Neuronal stem cell (in vitro differentiated cells): ENCODE data around the gene BHLHE40.

Experiments used
- DNase-seq: peaks from one replicate; pipeline ENCODE4 v3.0.0-alpha.2; 2013; ENCODE audit warnings: low spot score
- H2AFZ ChIP-seq: one replicate; pipeline ENCODE4 v1.6.1; 2013; ENCODE audit warnings: mild to moderate bottlenecking, low read length, inconsistent platforms
- H2AK5ac ChIP-seq: 2 replicates; pipeline ENCODE4 v1.6.1; 2013; ENCODE audit warnings: low read depth, mild to moderate bottlenecking, inconsistent platforms, low read length, moderate library complexity, mixed read lengths
- H2BK120ac ChIP-seq: 2 replicates; pipeline ENCODE4 v1.6.1; 2013; ENCODE audit warnings: low read depth, mild to moderate bottlenecking, inconsistent platforms, low read length, moderate library complexity, mixed read lengths
- H2BK12ac ChIP-seq: one replicate; pipeline ENCODE4 v1.6.1; 2013; ENCODE audit warnings: low read length, inconsistent platforms
- H2BK15ac ChIP-seq: 2 replicates; pipeline ENCODE4 v1.6.1; 2013; ENCODE audit warnings: mild to moderate bottlenecking, low read length, inconsistent platforms, mixed read lengths
- H2BK5ac ChIP-seq: one replicate; pipeline ENCODE4 v1.6.1; 2013; ENCODE audit warnings: inconsistent platforms, mild to moderate bottlenecking, low read length, moderate library complexity
- H3K14ac ChIP-seq: one replicate; pipeline ENCODE4 v1.6.1; 2013; ENCODE audit warnings: low read length, inconsistent platforms
- H3K18ac ChIP-seq: 2 replicates; pipeline ENCODE4 v1.6.1; 2013; ENCODE audit warnings: low read length, inconsistent platforms
- H3K23ac ChIP-seq: 2 replicates; pipeline ENCODE4 v1.6.1; 2013; ENCODE audit warnings: low read depth, mild to moderate bottlenecking, mixed read lengths, low read length, inconsistent platforms; ENCODE audit not compliant: poor library complexity
- H3K27ac ChIP-seq: replicated peaks from 3 replicates; pipeline ENCODE4 v1.5.1; 2013; ENCODE audit warnings: low read length, inconsistent platforms
- H3K27me3 ChIP-seq, 3 experiments: 2 replicates each; pipeline ENCODE4 v1.6.1; 2013; ENCODE audit warnings: low read length in 3 of 3, mild to moderate bottlenecking in 2 of 3, inconsistent platforms in 1 of 3, low read depth in 1 of 3, mixed read lengths in 1 of 3, moderate library complexity in 1 of 3; ENCODE audit not compliant: control insufficient read depth in 3 of 3, insufficient read depth in 3 of 3
- H3K36me3 ChIP-seq, 2 donors: replicated peaks in 1 of 2; 2 replicates each; pipeline ENCODE4 v1.6.1; 2013; ENCODE audit warnings: low read length in 2 of 2; ENCODE audit not compliant: control insufficient read depth in 2 of 2, insufficient read depth in 2 of 2
- H3K4ac ChIP-seq: 2 replicates; pipeline ENCODE4 v1.6.1; 2013; ENCODE audit warnings: inconsistent platforms, mild to moderate bottlenecking, low read length, moderate library complexity
- H3K4me1 ChIP-seq, 2 donors: 1 replicate in 1 of 2; 2 replicates in 1 of 2; pipeline ENCODE4 v1.6.1; 2013; ENCODE audit warnings: low read length in 2 of 2, low read depth in 1 of 2; ENCODE audit not compliant: control insufficient read depth in 2 of 2, insufficient read depth in 1 of 2
- H3K4me2 ChIP-seq: one replicate; pipeline ENCODE4 v1.6.1; 2013; ENCODE audit warnings: mild to moderate bottlenecking, low read length, inconsistent platforms; ENCODE audit not compliant: insufficient read depth, poor library complexity, severe bottlenecking
- H3K4me3 ChIP-seq, 2 donors: 2 replicates each; pipeline ENCODE4 v1.5.1; 2013; ENCODE audit warnings: low read length in 2 of 2, mild to moderate bottlenecking in 2 of 2, inconsistent platforms in 1 of 2, moderate library complexity in 1 of 2
- H3K79me1 ChIP-seq: one replicate; pipeline ENCODE4 v1.6.1; 2013; ENCODE audit warnings: low read depth, mild to moderate bottlenecking, inconsistent platforms, low read length, moderate library complexity
- H3K9ac ChIP-seq: one replicate; pipeline ENCODE4 v1.6.1; 2013; ENCODE audit warnings: mild to moderate bottlenecking, low read depth, low read length, inconsistent platforms; ENCODE audit not compliant: poor library complexity
- H3K9me3 ChIP-seq, 2 donors: replicated peaks in 1 of 2; 2 replicates each; pipeline versions ENCODE3 to v1.6.1; 2013; ENCODE audit warnings: low read length in 2 of 2, mild to moderate bottlenecking in 2 of 2, inconsistent platforms in 1 of 2, low read depth in 1 of 2, mixed read lengths in 1 of 2, moderate library complexity in 1 of 2; ENCODE audit not compliant: control insufficient read depth in 2 of 2, insufficient read depth in 1 of 2
- H4K8ac ChIP-seq: one replicate; pipeline ENCODE4 v1.6.1; 2013; ENCODE audit warnings: low read depth, mild to moderate bottlenecking, inconsistent platforms, low read length, moderate library complexity
- H4K91ac ChIP-seq: one replicate; pipeline ENCODE4 v1.6.1; 2013; ENCODE audit warnings: low read length, low read depth, mild to moderate bottlenecking, inconsistent platforms; ENCODE audit not compliant: poor library complexity
- WGBS, 2 donors: extraction: QIAGEN DNeasy Blood & Tissue Kit; methylation state at CpG; one replicate each; pipeline ENCODE4 v1.1.7; 2013; ENCODE audit warnings: missing lambda C conversion rate in 2 of 2, mixed read lengths in 1 of 2; ENCODE audit not compliant: insufficient read length in 2 of 2, insufficient replicate concordance in 1 of 2; ENCODE audit errors: extremely low coverage in 2 of 2; 5-methylcytosine and 5-hydroxymethylcytosine counted together

Gene BHLHE40

DNA sequence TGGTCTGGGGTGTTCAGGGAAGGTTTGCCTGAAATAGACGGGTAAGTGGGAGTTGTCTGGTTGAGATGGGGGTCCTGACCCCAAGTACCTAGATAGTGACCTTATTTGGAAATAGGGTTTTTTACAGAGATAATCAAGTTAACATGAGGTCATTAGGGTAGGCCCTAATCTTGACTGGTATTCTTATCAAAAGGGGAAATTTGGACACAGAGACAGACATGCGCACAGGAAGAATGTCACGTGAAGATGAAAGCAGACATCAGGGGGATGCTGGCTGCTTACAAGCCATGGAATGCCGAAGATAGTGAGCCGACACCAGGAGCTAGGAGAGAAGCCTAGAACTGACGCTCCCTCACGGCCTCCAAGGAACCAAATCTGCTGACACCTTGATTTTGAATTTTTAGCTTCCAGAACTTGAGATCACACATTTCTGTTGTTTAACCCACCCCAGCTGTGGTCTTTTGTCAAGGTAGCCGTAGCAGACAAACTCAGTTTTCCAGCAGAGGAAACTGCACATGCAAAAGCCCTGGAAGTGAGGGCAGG, 17.1 kb downstream of the BHLHE40 start:
- H4K91ac ChIP-seq: no peak overlapping the region
- no peak overlapping the region for H3K18ac ChIP-seq
- peaks cover 0 to 8% (median 0%) of the 10 kb centered on the region in 3 experiments for H3K27me3 ChIP-seq
- no peak overlapping the region for H2AK5ac ChIP-seq
- H3K23ac ChIP-seq: no peak overlapping the region
- H2BK15ac ChIP-seq: no peak overlapping the region
- H4K8ac ChIP-seq: no peak overlapping the region
- H2BK5ac ChIP-seq: no peak overlapping the region
- no peak overlapping the region for H3K4ac ChIP-seq
- H3K27ac ChIP-seq: no peak overlapping the region
- no peaks in the 10 kb centered on the region for H3K36me3 ChIP-seq
- no peak overlapping the region for H3K4me2 ChIP-seq
- H2AFZ ChIP-seq: peak overlapping the region; percentile 33
- no peak for DNase-seq
- H3K9ac ChIP-seq: no peak overlapping the region
- no peaks in the 10 kb centered on the region for H3K9me3 ChIP-seq
- H3K4me3 ChIP-seq: no peak overlapping the region
- H2BK120ac ChIP-seq: no peak overlapping the region
- H2BK12ac ChIP-seq: no peak overlapping the region
- H3K79me1 ChIP-seq: no peaks in the 10 kb centered on the region
- no CpG with 5 or more reads among the region's 8 CpGs for WGBS, 2 donors
- H3K14ac ChIP-seq: no peak overlapping the region
- H3K4me1 ChIP-seq: peaks cover 0 to 4% of the 10 kb centered on the region in 2 donors

DNA sequence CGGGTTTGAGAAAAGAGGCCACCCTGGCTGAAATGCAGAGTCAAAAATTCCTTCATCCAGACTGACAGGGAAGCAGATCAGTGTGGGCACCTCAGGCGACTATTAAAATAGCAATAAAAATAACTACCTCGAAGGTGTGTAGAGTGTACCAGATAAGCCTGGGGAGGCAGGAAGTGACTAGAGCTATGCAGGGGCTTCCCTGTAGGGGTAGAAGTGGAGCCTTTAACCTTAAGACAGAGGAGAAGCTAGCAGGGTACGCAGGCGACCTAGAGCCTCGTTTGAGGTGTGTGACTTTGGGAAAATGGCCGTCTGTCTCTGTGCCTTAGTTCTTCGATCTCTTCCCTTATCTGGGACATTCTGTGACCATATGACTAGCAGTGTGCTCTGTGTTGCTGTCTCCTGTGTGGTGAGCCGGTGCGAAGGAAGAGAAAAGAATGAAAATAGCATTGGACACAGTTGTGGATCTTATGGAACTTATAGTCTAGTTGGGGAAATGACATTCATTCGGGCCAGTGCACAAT, 17.6 kb downstream of the BHLHE40 start:
- Histone ChIP-seq H3K9ac (no peak overlapping the region), H3K4me1 (peaks cover 0 to 4% of the 10 kb centered on the region in 2 donors), H2AFZ (peak overlapping the region; percentile 33), H3K23ac (no peak overlapping the region), H2BK5ac (no peak overlapping the region), H4K8ac (no peak overlapping the region), H3K9me3 (no peaks in the 10 kb centered on the region), H2BK12ac (no peak overlapping the region), H3K4ac (no peak overlapping the region), H3K36me3 (no peaks in the 10 kb centered on the region), H4K91ac (no peak overlapping the region), H2BK120ac (no peak overlapping the region), H3K4me3 (no peak overlapping the region), H3K27ac (no peak overlapping the region), H2BK15ac (no peak overlapping the region), H3K18ac (no peak overlapping the region), H3K27me3 (peaks cover 0 to 9% (median 0%) of the 10 kb centered on the region in 3 experiments), H3K4me2 (no peak overlapping the region), H3K14ac (no peak overlapping the region), H3K79me1 (no peaks in the 10 kb centered on the region), H2AK5ac (no peak overlapping the region)
- no CpG with 5 or more reads among the region's 11 CpGs for WGBS, 2 donors
- no peak for DNase-seq

DNA sequence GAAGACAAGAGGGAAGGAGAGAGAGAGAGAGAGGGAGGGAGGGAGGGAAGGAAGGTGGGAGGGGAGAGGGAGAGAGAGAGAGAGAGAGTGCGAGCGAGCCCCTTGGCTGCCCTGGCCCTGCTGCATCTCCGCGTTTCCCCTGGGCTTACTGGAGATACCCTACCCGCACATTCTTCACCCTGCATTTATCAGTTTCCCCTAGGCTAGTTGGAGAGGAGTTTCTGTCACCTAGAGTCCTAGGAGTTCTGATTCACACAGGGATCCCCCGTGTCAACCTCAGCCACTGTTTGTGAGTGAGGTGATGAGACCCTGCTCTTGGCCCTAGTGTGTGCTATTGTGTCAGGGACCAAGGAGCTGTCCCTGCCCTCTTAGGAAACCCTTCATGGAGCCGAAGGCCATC, 18.7 kb downstream of the BHLHE40 start:
- Histone ChIP-seq H3K36me3 (no peaks in the 10 kb centered on the region), H3K4me1 (peaks cover 0 to 6% of the 10 kb centered on the region in 2 donors), H4K8ac (no peak overlapping the region), H3K27ac (no peak overlapping the region), H3K23ac (no peak overlapping the region), H3K18ac (no peak overlapping the region), H3K9me3 (no peaks in the 10 kb centered on the region), H3K27me3 (peaks cover 0 to 9% (median 0%) of the 10 kb centered on the region in 3 experiments), H3K4me2 (no peak overlapping the region), H3K9ac (no peak overlapping the region), H2AK5ac (no peak overlapping the region), H2AFZ (no peak overlapping the region), H2BK12ac (no peak overlapping the region), H3K4ac (no peak overlapping the region), H2BK5ac (no peak overlapping the region), H3K4me3 (no peak overlapping the region), H2BK120ac (no peak overlapping the region), H3K14ac (no peak overlapping the region), H4K91ac (no peak overlapping the region), H3K79me1 (no peaks in the 10 kb centered on the region), H2BK15ac (no peak overlapping the region)
- no CpG with 5 or more reads among the region's 7 CpGs for WGBS, 2 donors
- no peak for DNase-seq

DNA sequence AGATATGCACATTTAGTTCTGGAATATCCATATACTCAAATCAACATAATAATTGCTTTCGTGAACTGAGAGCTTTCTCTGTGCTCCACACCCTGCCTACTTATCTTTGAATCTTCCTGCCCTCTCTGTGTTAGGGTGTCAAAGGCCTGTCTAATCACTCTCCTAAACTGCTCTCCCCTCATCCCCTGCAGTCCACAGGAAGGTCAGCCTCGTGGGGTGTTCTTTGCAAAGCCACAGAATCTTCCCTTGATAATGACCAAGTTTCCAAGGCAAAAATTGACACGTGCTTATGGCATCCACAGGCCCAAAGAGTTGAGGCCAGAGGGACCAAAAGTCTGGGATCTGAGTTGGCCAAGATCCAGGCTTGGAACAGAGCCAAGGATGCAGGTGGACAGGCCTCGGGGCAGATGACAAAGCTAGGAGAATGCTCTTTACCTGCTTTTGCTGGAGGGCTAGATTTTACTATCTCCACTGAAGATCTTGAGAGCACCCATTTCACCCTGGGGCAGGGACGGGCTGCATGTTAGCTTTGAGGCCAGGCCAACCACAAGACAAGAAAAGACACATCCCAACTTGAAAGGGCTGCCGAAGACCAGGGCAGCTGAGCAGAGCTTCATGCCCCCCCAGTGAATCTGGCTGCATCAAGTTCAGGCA, 20.4 kb downstream of the BHLHE40 start:
- no peak overlapping the region for H3K4me3 ChIP-seq
- no peak overlapping the region for H2AFZ ChIP-seq
- H3K4ac ChIP-seq: no peak overlapping the region
- H2BK120ac ChIP-seq: no peak overlapping the region
- no peak overlapping the region for H2BK5ac ChIP-seq
- no peak overlapping the region for H3K18ac ChIP-seq
- H2BK12ac ChIP-seq: no peak overlapping the region
- no peak overlapping the region for H4K91ac ChIP-seq
- H3K27me3 ChIP-seq: peaks cover 0 to 9% (median 0%) of the 10 kb centered on the region in 3 experiments
- peaks cover 0 to 6% of the 10 kb centered on the region in 2 donors for H3K4me1 ChIP-seq
- H3K79me1 ChIP-seq: no peaks in the 10 kb centered on the region
- no peak for DNase-seq
- H3K9ac ChIP-seq: no peak overlapping the region
- no CpG with 5 or more reads among the region's 6 CpGs for WGBS, 2 donors
- H4K8ac ChIP-seq: no peak overlapping the region
- no peak overlapping the region for H3K23ac ChIP-seq
- H3K14ac ChIP-seq: no peak overlapping the region
- H2BK15ac ChIP-seq: no peak overlapping the region
- H3K27ac ChIP-seq: no peak overlapping the region
- H3K9me3 ChIP-seq: no peaks in the 10 kb centered on the region
- H2AK5ac ChIP-seq: no peak overlapping the region
- H3K36me3 ChIP-seq: no peaks in the 10 kb centered on the region
- no peak overlapping the region for H3K4me2 ChIP-seq
